ENCODE measurements around the gene PAEP.

- TF ChIP-seq TAF1 (IDR thresholded peaks at IDR 0.05; ENCODE audit: borderline replicate concordance, insufficient read depth, low read length) (no peak), POLR2AphosphoS5 (IDR thresholded peaks at IDR 0.05; ENCODE audit: low read depth, low read length) (no peak)
Observed at GRCh38 chr9:135577256-135577655, 15.7 kb downstream of the PAEP start.
